HepG2 (cell line): ENCODE data around the gene LOXL3. TPM values are rescaled to one million over a fixed set of nuclear protein-coding genes. Genes with fewer than 3 reads are reported as not detected.

Experiments
- ASH2L ChIP-seq: fragments of 300-600, 200-600 bp; sonication (generic); IDR thresholded peaks from 2 replicates; pipeline ENCODE4 v1.7.0; 2017; ENCODE audit warnings: low read depth, mild to moderate bottlenecking, moderate library complexity, mixed read lengths, low read length; ENCODE audit not compliant: insufficient read length
- ATF1 ChIP-seq: IDR thresholded peaks from 2 replicates; pipeline ENCODE4 v1.6.1; 2016; ENCODE audit warnings: mild to moderate bottlenecking, control low read depth
- ATF7 ChIP-seq, 2 experiments: fragments of 450-650 bp in 1 of 2; sonication (generic) in 1 of 2; formaldehyde crosslinking in 1 of 2; IDR thresholded peaks; 2 replicates each; pipeline versions ENCODE4 v1.4.0 to v1.6.1; 2016 to 2020; ENCODE audit warnings: antibody characterized with exemption in 1 of 2, mild to moderate bottlenecking in 1 of 2, missing genetic modification reagents in 1 of 2
- ELF1 ChIP-seq: sonication (generic); formaldehyde crosslinking; IDR thresholded peaks from 2 replicates; pipeline ENCODE4 v1.4.0; 2020; ENCODE audit warnings: missing genetic modification reagents
- KLF6 ChIP-seq: IDR thresholded peaks from 2 replicates; pipeline ENCODE4 v1.8.0; 2016; ENCODE audit warnings: missing biosample characterization, missing genetic modification reagents
- TCF12 ChIP-seq, 2 experiments: fragments of 450-650 bp in 1 of 2; sonication (generic) in 1 of 2; formaldehyde crosslinking in 1 of 2; IDR thresholded peaks; 2 replicates each; pipeline versions ENCODE4 v1.6.1 to v1.8.0; 2017 to 2022; ENCODE audit warnings: antibody characterized with exemption in 1 of 2, mild to moderate bottlenecking in 1 of 2, missing genetic modification reagents in 1 of 2, moderate library complexity in 1 of 2
- ZBTB38 ChIP-seq: sonication (generic); formaldehyde crosslinking; IDR thresholded peaks from 2 replicates; pipeline ENCODE4 v1.5.1; 2020; ENCODE audit warnings: mild to moderate bottlenecking, missing genetic modification reagents
- ZNF367 ChIP-seq: sonication (generic); formaldehyde crosslinking; IDR thresholded peaks from 2 replicates; pipeline ENCODE4 v1.4.0; 2020; ENCODE audit warnings: missing genetic modification reagents, borderline replicate concordance
- polyA plus RNA-seq, 8 experiments: library from polyadenylated mRNA; depleted of rRNA in 3 of 8; stranded (reverse) in 7 of 8; unstranded in 1 of 8; fragments of >200 nt; fragmentation: Illumina TruSeq in 4 of 8; extraction: Trizol in 4 of 8; gene quantifications; 2 replicates each; pipeline versions ENCODE4 v1.2.1 to v1.2.3, GENCODE V29; 2011 to 2016; ENCODE audit warnings: low read depth in 4 of 8, missing spikeins in 1 of 8, mixed read lengths in 1 of 8; ENCODE audit not compliant: insufficient read depth in 1 of 8
- total RNA-seq, 5 experiments: library from RNA; depleted of rRNA; stranded (reverse); fragments of >200 nt; fragmentation: Illumina TruSeq; extraction: Trizol; gene quantifications; 2 replicates each; pipeline ENCODE4 v1.2.3, GENCODE V29; 2016; ENCODE audit warnings: low read depth in 1 of 5
- TF ChIP-seq, protein P1 (sequence below): sonication (generic); formaldehyde crosslinking; IDR thresholded peaks from 2 replicates; pipeline ENCODE4 v1.4.0; 2020; ENCODE audit warnings: mild to moderate bottlenecking, missing genetic modification reagents
- TF ChIP-seq, protein P2 (sequence below): sonication (generic); formaldehyde crosslinking; IDR thresholded peaks from 2 replicates; pipeline ENCODE4 v1.5.0; 2020; ENCODE audit warnings: mild to moderate bottlenecking, missing genetic modification reagents
- TF ChIP-seq, protein P3 (sequence below): sonication (generic); formaldehyde crosslinking; IDR thresholded peaks from 2 replicates; pipeline ENCODE4 v1.4.0; 2020; ENCODE audit warnings: missing genetic modification reagents, borderline replicate concordance
- TF ChIP-seq, protein P4 (sequence below): sonication (generic); formaldehyde crosslinking; IDR thresholded peaks from 2 replicates; pipeline ENCODE4 v1.5.1; 2020; ENCODE audit warnings: mild to moderate bottlenecking, moderate library complexity, missing genetic modification reagents
- TF ChIP-seq, protein P5 (sequence below): sonication (generic); formaldehyde crosslinking; IDR thresholded peaks from 2 replicates; pipeline ENCODE4 v1.4.0; 2020; ENCODE audit warnings: missing genetic modification reagents
- TF ChIP-seq, protein P6 (sequence below): sonication (generic); formaldehyde crosslinking; conservative IDR thresholded peaks from 2 replicates; pipeline ENCODE4 v1.4.0; 2020; ENCODE audit warnings: missing genetic modification reagents

Gene LOXL3
- total and polyA plus RNA-seq, 2 of the 13 experiments (the other 11 are each of a cell fraction or from before 2014, with no cell fraction given), result 0.55 to 6.5 TPM

DNA sequence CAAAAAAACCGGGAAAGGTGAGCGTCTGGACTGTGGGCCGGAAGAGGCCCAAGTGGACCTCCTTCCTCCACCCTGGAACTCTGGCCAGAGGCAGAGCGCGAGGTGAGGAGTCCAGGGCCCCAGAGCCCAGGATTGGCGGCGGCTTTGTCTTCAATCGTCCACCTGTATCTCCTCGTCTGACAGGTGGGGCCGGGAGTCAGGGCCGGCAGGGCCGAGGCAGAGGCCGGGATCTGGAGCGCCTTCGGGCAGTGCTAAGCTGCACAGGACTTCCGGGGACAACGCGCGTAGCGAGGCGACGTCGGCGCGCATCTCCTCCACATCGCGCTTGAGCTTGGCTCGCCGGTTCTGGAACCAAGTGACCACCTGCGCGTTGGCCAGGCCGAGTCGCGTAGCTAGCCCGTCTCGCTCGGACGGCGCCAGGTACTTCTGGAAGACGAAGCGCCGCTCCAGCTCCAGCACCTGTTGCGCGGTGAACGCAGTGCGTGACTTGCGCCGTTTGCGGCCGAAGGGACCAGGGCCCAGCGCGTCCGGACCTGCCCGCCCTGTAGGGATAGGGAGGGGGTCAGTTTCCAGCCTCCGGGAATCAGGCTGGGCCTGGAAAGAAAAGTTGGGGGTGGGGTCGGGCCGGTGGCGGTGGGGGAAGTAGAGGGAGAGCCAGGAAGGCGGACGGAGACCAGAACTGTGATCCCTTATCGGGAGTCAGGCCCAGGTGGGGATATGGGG, 55.8 kb downstream of the LOXL3 start (continued):
- TF ChIP-seq, protein P1, sequence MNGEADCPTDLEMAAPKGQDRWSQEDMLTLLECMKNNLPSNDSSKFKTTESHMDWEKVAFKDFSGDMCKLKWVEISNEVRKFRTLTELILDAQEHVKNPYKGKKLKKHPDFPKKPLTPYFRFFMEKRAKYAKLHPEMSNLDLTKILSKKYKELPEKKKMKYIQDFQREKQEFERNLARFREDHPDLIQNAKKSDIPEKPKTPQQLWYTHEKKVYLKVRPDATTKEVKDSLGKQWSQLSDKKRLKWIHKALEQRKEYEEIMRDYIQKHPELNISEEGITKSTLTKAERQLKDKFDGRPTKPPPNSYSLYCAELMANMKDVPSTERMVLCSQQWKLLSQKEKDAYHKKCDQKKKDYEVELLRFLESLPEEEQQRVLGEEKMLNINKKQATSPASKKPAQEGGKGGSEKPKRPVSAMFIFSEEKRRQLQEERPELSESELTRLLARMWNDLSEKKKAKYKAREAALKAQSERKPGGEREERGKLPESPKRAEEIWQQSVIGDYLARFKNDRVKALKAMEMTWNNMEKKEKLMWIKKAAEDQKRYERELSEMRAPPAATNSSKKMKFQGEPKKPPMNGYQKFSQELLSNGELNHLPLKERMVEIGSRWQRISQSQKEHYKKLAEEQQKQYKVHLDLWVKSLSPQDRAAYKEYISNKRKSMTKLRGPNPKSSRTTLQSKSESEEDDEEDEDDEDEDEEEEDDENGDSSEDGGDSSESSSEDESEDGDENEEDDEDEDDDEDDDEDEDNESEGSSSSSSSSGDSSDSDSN, result peak; percentile 70
- TF ChIP-seq ELF1 (CRISPR knock-in tag) (peak; percentile 63), ZNF367 (CRISPR knock-in tag) (no peak), KLF6 (CRISPR knock-in tag) (no peak), ATF7 (IDR thresholded peaks at IDR 0.05) (no peak), ATF7 (CRISPR knock-in tag; IDR thresholded peaks at IDR 0.05) (no peak), ATF1 (CRISPR knock-in tag) (no peak), TCF12 (IDR thresholded peaks at IDR 0.05) (no peak), TCF12 (CRISPR knock-in tag; IDR thresholded peaks at IDR 0.05) (no peak), ZBTB38 (CRISPR knock-in tag) (peak; percentile 83; the same call in 1 of the 2 replicates), ASH2L (no peak)
- TF ChIP-seq, protein P2, sequence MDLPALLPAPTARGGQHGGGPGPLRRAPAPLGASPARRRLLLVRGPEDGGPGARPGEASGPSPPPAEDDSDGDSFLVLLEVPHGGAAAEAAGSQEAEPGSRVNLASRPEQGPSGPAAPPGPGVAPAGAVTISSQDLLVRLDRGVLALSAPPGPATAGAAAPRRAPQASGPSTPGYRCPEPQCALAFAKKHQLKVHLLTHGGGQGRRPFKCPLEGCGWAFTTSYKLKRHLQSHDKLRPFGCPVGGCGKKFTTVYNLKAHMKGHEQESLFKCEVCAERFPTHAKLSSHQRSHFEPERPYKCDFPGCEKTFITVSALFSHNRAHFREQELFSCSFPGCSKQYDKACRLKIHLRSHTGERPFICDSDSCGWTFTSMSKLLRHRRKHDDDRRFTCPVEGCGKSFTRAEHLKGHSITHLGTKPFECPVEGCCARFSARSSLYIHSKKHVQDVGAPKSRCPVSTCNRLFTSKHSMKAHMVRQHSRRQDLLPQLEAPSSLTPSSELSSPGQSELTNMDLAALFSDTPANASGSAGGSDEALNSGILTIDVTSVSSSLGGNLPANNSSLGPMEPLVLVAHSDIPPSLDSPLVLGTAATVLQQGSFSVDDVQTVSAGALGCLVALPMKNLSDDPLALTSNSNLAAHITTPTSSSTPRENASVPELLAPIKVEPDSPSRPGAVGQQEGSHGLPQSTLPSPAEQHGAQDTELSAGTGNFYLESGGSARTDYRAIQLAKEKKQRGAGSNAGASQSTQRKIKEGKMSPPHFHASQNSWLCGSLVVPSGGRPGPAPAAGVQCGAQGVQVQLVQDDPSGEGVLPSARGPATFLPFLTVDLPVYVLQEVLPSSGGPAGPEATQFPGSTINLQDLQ, result no peak
- TF ChIP-seq, protein P3, sequence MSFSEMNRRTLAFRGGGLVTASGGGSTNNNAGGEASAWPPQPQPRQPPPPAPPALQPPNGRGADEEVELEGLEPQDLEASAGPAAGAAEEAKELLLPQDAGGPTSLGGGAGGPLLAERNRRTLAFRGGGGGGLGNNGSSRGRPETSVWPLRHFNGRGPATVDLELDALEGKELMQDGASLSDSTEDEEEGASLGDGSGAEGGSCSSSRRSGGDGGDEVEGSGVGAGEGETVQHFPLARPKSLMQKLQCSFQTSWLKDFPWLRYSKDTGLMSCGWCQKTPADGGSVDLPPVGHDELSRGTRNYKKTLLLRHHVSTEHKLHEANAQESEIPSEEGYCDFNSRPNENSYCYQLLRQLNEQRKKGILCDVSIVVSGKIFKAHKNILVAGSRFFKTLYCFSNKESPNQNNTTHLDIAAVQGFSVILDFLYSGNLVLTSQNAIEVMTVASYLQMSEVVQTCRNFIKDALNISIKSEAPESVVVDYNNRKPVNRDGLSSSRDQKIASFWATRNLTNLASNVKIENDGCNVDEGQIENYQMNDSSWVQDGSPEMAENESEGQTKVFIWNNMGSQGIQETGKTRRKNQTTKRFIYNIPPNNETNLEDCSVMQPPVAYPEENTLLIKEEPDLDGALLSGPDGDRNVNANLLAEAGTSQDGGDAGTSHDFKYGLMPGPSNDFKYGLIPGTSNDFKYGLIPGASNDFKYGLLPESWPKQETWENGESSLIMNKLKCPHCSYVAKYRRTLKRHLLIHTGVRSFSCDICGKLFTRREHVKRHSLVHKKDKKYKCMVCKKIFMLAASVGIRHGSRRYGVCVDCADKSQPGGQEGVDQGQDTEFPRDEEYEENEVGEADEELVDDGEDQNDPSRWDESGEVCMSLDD (CRISPR knock-in tag), result no peak
- TF ChIP-seq, protein P4, sequence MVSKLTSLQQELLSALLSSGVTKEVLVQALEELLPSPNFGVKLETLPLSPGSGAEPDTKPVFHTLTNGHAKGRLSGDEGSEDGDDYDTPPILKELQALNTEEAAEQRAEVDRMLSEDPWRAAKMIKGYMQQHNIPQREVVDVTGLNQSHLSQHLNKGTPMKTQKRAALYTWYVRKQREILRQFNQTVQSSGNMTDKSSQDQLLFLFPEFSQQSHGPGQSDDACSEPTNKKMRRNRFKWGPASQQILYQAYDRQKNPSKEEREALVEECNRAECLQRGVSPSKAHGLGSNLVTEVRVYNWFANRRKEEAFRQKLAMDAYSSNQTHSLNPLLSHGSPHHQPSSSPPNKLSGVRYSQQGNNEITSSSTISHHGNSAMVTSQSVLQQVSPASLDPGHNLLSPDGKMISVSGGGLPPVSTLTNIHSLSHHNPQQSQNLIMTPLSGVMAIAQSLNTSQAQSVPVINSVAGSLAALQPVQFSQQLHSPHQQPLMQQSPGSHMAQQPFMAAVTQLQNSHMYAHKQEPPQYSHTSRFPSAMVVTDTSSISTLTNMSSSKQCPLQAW (CRISPR knock-in tag), result no peak
- TF ChIP-seq, protein P5, sequence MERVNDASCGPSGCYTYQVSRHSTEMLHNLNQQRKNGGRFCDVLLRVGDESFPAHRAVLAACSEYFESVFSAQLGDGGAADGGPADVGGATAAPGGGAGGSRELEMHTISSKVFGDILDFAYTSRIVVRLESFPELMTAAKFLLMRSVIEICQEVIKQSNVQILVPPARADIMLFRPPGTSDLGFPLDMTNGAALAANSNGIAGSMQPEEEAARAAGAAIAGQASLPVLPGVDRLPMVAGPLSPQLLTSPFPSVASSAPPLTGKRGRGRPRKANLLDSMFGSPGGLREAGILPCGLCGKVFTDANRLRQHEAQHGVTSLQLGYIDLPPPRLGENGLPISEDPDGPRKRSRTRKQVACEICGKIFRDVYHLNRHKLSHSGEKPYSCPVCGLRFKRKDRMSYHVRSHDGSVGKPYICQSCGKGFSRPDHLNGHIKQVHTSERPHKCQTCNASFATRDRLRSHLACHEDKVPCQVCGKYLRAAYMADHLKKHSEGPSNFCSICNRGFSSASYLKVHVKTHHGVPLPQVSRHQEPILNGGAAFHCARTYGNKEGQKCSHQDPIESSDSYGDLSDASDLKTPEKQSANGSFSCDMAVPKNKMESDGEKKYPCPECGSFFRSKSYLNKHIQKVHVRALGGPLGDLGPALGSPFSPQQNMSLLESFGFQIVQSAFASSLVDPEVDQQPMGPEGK (CRISPR knock-in tag), result no peak; the same call in 1 of the 2 replicates
- TF ChIP-seq, protein P6, sequence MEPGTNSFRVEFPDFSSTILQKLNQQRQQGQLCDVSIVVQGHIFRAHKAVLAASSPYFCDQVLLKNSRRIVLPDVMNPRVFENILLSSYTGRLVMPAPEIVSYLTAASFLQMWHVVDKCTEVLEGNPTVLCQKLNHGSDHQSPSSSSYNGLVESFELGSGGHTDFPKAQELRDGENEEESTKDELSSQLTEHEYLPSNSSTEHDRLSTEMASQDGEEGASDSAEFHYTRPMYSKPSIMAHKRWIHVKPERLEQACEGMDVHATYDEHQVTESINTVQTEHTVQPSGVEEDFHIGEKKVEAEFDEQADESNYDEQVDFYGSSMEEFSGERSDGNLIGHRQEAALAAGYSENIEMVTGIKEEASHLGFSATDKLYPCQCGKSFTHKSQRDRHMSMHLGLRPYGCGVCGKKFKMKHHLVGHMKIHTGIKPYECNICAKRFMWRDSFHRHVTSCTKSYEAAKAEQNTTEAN (CRISPR knock-in tag), result no peak
